CD14-positive monocyte (primary cell): Measurements from ENCODE around the gene MCC. TPM values are rescaled to one million over a fixed set of nuclear protein-coding genes. Genes with fewer than 3 reads are reported as not detected.
A peak's percentile ranks its signal among the peaks of the same experiment; 100 is the strongest.

Experiments used
- DNase-seq, 3 donors: peaks; one replicate each; pipeline ENCODE4 v3.0.0-alpha.2; 2011 to 2022
- H2AFZ ChIP-seq: 2 replicates; pipeline ENCODE4 v1.6.0; 2012; ENCODE audit warnings: mild to moderate bottlenecking, low read depth, low read length, inconsistent platforms; ENCODE audit not compliant: insufficient read depth, poor library complexity, severe bottlenecking
- H3K27ac ChIP-seq, 2 donors: 1 replicate in 1 of 2; 2 replicates in 1 of 2; pipeline ENCODE4 v1.5.1; 2012 to 2013; ENCODE audit warnings: low read length in 2 of 2, control low read depth in 1 of 2, inconsistent platforms in 1 of 2, low read depth in 1 of 2, mild to moderate bottlenecking in 1 of 2
- H3K27me3 ChIP-seq, 2 donors: one replicate each; pipeline versions ENCODE4 v1.6.0 to v1.6.1; 2011 to 2013; ENCODE audit warnings: low read length in 2 of 2; ENCODE audit not compliant: control insufficient read depth in 2 of 2, insufficient read depth in 2 of 2
- H3K36me3 ChIP-seq, 2 donors: replicated peaks in 1 of 2; 1 replicate in 1 of 2; 2 replicates in 1 of 2; pipeline versions ENCODE4 v1.5.1 to v1.6.1; 2012 to 2013; ENCODE audit warnings: low read length in 2 of 2, control low read depth in 1 of 2, inconsistent platforms in 1 of 2, mild to moderate bottlenecking in 1 of 2; ENCODE audit not compliant: insufficient read depth in 2 of 2, control insufficient read depth in 1 of 2
- H3K4me1 ChIP-seq, 2 donors: 1 replicate in 1 of 2; 2 replicates in 1 of 2; pipeline versions ENCODE4 v1.5.1 to v1.6.1; 2012 to 2013; ENCODE audit warnings: low read length in 2 of 2, control low read depth in 1 of 2, inconsistent platforms in 1 of 2, mild to moderate bottlenecking in 1 of 2, moderate library complexity in 1 of 2; ENCODE audit not compliant: insufficient read depth in 2 of 2, control insufficient read depth in 1 of 2
- H3K4me2 ChIP-seq: replicated peaks from 2 replicates; pipeline ENCODE3; 2012; ENCODE audit warnings: low read length, moderate library complexity, mild to moderate bottlenecking; ENCODE audit not compliant: poor library complexity, severe bottlenecking; ENCODE audit errors: extremely low read depth
- H3K4me3 ChIP-seq, 3 experiments: fragments of 200-600 bp in 1 of 3; sonication (generic) in 1 of 3; replicated peaks in 1 of 3; 1 replicate in 2 of 3; 2 replicates in 1 of 3; pipeline ENCODE4 v1.5.1; 2011 to 2013; ENCODE audit warnings: low read length in 3 of 3, mild to moderate bottlenecking in 3 of 3, control low read depth in 2 of 3, low read depth in 2 of 3, inconsistent platforms in 1 of 3, moderate library complexity in 1 of 3
- H3K79me2 ChIP-seq: 2 replicates; pipeline ENCODE4 v1.6.0; 2012; ENCODE audit warnings: mild to moderate bottlenecking, control low read depth, inconsistent platforms, low read length, moderate library complexity; ENCODE audit not compliant: insufficient read depth
- H3K9ac ChIP-seq: 2 replicates; pipeline ENCODE4 v1.6.0; 2017; ENCODE audit warnings: low read length, mild to moderate bottlenecking; ENCODE audit not compliant: insufficient read depth, poor library complexity, severe bottlenecking
- H3K9me3 ChIP-seq, 2 donors: replicated peaks in 1 of 2; 1 replicate in 1 of 2; 2 replicates in 1 of 2; pipeline versions ENCODE4 v1.5.1 to v1.6.1; 2012 to 2013; ENCODE audit warnings: low read length in 2 of 2, control low read depth in 1 of 2; ENCODE audit not compliant: control insufficient read depth in 1 of 2, insufficient read depth in 1 of 2
- H4K20me1 ChIP-seq: 2 replicates; pipeline ENCODE4 v1.6.0; 2012; ENCODE audit warnings: mild to moderate bottlenecking, low read length, control low read depth, moderate library complexity; ENCODE audit not compliant: insufficient read depth
- H3K27ac Mint-ChIP-seq, 7 donors: one replicate each; pipeline ENCODE4 v1.8.0; 2020; ENCODE audit warnings: mild to moderate bottlenecking in 7 of 7, mixed read lengths in 7 of 7, moderate library complexity in 6 of 7, inconsistent platforms in 2 of 7
- H3K27me3 Mint-ChIP-seq, 3 donors: one replicate each; pipeline ENCODE4 v1.8.0; 2021 to 2022; ENCODE audit warnings: low read depth in 3 of 3, mild to moderate bottlenecking in 3 of 3, mixed read lengths in 3 of 3, moderate library complexity in 3 of 3, inconsistent platforms in 1 of 3
- H3K36me3 Mint-ChIP-seq, 2 donors: one replicate each; pipeline ENCODE4 v1.8.0; 2020; ENCODE audit warnings: mixed read lengths in 2 of 2, inconsistent platforms in 1 of 2, mild to moderate bottlenecking in 1 of 2
- H3K4me1 Mint-ChIP-seq: one replicate; pipeline ENCODE4 v1.8.0; 2020; ENCODE audit warnings: mild to moderate bottlenecking, mixed read lengths
- H3K4me3 Mint-ChIP-seq, 2 donors: one replicate each; pipeline ENCODE4 v1.8.0; 2020; ENCODE audit warnings: mild to moderate bottlenecking in 2 of 2, mixed read lengths in 2 of 2, moderate library complexity in 1 of 2
- H3K9me3 Mint-ChIP-seq, 7 donors: one replicate each; pipeline ENCODE4 v1.8.0; 2020 to 2022; ENCODE audit warnings: mixed read lengths in 7 of 7, mild to moderate bottlenecking in 6 of 7, moderate library complexity in 6 of 7, inconsistent platforms in 2 of 7
- WGBS: methylation state at CpG from one replicate; pipeline ENCODE4 v1.1.5; 2013; ENCODE audit warnings: missing lambda C conversion rate; ENCODE audit not compliant: insufficient coverage; 5-methylcytosine and 5-hydroxymethylcytosine counted together
- intact Hi-C, 2 donors: fragments of 100-400 bp; cut with micrococcal nuclease; formaldehyde crosslinking; loops; one replicate each; pipeline versions ENCODE4 v1.15.0 to v1.15.1; 2023
- polyA plus RNA-seq, 3 donors: library from polyadenylated mRNA; depleted of rRNA in 1 of 3; unstranded in 2 of 3; stranded (reverse) in 1 of 3; fragments of 300-500 nt in 2 of 3; fragments of >200 nt in 1 of 3; fragmentation: Illumina TruSeq in 2 of 3; gene quantifications; 1 replicate in 2 of 3; 2 replicates in 1 of 3; pipeline ENCODE4 v1.2.3, GENCODE V29; 2012 to 2021
- TF ChIP-seq, protein P1 (sequence below): fragments of 200-600 bp; IDR thresholded peaks from one replicate; pipeline ENCODE4 v1.8.0; 2022; ENCODE audit warnings: antibody characterized with exemption, mild to moderate bottlenecking

MCC gene
- polyA plus RNA-seq, 3 donors, result 0.09 TPM; not detected in 2

DNA sequence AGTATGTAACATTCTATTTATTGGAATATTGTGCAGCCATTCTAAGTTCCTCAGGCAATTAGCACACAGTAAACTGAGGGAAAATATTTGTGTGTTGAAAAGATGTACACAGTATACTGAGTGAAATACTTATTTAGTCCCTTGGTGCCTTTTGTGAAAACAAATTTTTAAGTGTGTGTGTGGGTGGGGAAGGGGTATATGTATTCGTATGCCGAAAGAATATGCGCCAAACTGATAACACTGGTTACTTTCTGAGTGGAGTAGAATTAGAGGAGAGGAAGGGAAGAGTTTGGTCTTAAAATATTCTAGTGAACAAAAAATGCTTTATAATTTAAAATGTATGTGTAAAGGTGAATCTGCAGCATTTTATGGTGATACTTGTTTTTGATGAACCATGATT, 508.5 kb downstream of the MCC start:
- no peak overlapping the region for H3K9ac ChIP-seq
- intact Hi-C loops, result loop anchor here in 1 of 2 donors (5.0 kb wide), 2 partner anchors 57 to 117 kb away; partner anchors contain the start of genes REEP5 and SRP19
- H3K4me1 ChIP-seq, result peaks cover 18 to 40% of the 10 kb centered on the region in 2 donors

DNA sequence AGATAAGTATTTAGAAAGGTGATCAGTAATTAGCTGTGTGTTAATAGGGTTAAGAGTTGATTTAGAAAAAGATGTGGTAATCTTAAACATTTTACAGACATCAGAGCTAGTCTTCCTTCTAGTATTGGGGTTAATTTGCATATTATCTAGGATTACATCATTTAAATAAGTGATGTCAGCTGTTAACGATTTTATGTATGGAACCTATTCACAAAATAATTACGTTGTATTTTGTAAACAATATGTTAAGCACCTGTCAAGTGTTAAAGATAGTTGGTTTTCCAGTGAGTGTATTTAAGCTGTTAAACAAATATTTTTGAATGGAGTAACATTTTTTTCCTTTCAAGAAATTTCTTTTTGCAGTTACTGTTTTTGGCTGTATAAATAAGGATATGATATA, 509.4 kb downstream of the MCC start:
- DNase-seq, result peak in 1 of 3 donors; percentile 19
- H3K27me3 Mint-ChIP-seq, result peaks cover 0 to under 1% (median 0%) of the 10 kb centered on the region in 3 donors
- no CpG with 5 or more reads among the region's 2 CpGs for WGBS
- H3K9ac ChIP-seq, result no peak overlapping the region
- no peaks in the 10 kb centered on the region for H3K9me3 ChIP-seq
- intact Hi-C loops, result loop anchor here in 1 of 2 donors (5.0 kb wide), 2 partner anchors 57 to 117 kb away; partner anchors contain the start of genes REEP5 and SRP19
- peaks cover 21 to 22% of the 10 kb centered on the region in 2 donors for H3K36me3 Mint-ChIP-seq
- H3K27ac ChIP-seq, result peak overlapping the region in 1 of 2 donors; percentile 91
- peak overlapping the region in 1 of 3 experiments; percentile 91 for H3K4me3 ChIP-seq
- H3K9me3 Mint-ChIP-seq, result no peaks in the 10 kb centered on the region
- peaks cover 73% of the 10 kb centered on the region for H3K79me2 ChIP-seq
- H3K27me3 ChIP-seq, result no peaks in the 10 kb centered on the region
- H3K4me2 ChIP-seq, result peak overlapping the region; percentile 86
- peaks cover 57% of the 10 kb centered on the region for H3K4me1 Mint-ChIP-seq
- peaks cover 18 to 35% of the 10 kb centered on the region in 2 donors for H3K4me1 ChIP-seq
- H4K20me1 ChIP-seq, result peaks cover 69% of the 10 kb centered on the region
- peaks cover 14 to 30% of the 10 kb centered on the region in 2 donors for H3K36me3 ChIP-seq
- peak overlapping the region in 1 of 2 donors; percentile 100 for H3K4me3 Mint-ChIP-seq
- H3K27ac Mint-ChIP-seq, result peak overlapping the region in 1 of 7 donors; percentile 58
- no peak overlapping the region for H2AFZ ChIP-seq
- TF ChIP-seq, protein P1, sequence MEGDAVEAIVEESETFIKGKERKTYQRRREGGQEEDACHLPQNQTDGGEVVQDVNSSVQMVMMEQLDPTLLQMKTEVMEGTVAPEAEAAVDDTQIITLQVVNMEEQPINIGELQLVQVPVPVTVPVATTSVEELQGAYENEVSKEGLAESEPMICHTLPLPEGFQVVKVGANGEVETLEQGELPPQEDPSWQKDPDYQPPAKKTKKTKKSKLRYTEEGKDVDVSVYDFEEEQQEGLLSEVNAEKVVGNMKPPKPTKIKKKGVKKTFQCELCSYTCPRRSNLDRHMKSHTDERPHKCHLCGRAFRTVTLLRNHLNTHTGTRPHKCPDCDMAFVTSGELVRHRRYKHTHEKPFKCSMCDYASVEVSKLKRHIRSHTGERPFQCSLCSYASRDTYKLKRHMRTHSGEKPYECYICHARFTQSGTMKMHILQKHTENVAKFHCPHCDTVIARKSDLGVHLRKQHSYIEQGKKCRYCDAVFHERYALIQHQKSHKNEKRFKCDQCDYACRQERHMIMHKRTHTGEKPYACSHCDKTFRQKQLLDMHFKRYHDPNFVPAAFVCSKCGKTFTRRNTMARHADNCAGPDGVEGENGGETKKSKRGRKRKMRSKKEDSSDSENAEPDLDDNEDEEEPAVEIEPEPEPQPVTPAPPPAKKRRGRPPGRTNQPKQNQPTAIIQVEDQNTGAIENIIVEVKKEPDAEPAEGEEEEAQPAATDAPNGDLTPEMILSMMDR, result no peak

More for the DNA sequence above, 508.5 kb downstream of the MCC start:
- 89% methylated on average over 3 of the region's 3 CpGs for WGBS
- H4K20me1 ChIP-seq, result peaks cover 77% of the 10 kb centered on the region
- H3K9me3 ChIP-seq, result no peaks in the 10 kb centered on the region
- TF ChIP-seq, protein P1, result no peak
- peaks cover 14 to 36% of the 10 kb centered on the region in 2 donors for H3K36me3 ChIP-seq
- H3K27me3 Mint-ChIP-seq, result no peaks in the 10 kb centered on the region
- H3K4me1 Mint-ChIP-seq, result peaks cover 61% of the 10 kb centered on the region
- no peak overlapping the region for H2AFZ ChIP-seq
- no peak for DNase-seq
- H3K36me3 Mint-ChIP-seq, result peaks cover 25 to 27% of the 10 kb centered on the region in 2 donors
- no peaks in the 10 kb centered on the region for H3K27me3 ChIP-seq
- peak overlapping the region in 1 of 2 donors; percentile 37 for H3K27ac ChIP-seq
- H3K4me3 Mint-ChIP-seq, result peak overlapping the region in 1 of 2 donors; percentile 41
- H3K4me3 ChIP-seq, result peak overlapping the region in 1 of 3 experiments; percentile 91
- peaks cover 81% of the 10 kb centered on the region for H3K79me2 ChIP-seq
- peak overlapping the region in 5 of 7 donors; percentile 47 to 74 (median 59) for H3K27ac Mint-ChIP-seq
- H3K4me2 ChIP-seq, result peak overlapping the region; percentile 86
- no peaks in the 10 kb centered on the region for H3K9me3 Mint-ChIP-seq
